SH-SY5Y (cell line): ENCODE results near the gene ALDH9A1.

ENCODE experiments used
- GATA2 ChIP-seq: IDR thresholded peaks from 2 replicates; pipeline ENCODE4 v1.6.1; 2011; ENCODE audit warnings: mild to moderate bottlenecking, low read depth, low read length
- GATA3 ChIP-seq: IDR thresholded peaks from 2 replicates; pipeline ENCODE4 v1.6.1; 2011; ENCODE audit warnings: low read depth, mild to moderate bottlenecking, low read length, moderate library complexity

The ALDH9A1 gene

GRCh38 chr1:165697881-165698760 is at the start of gene ALDH9A1:
Gene ALDH9A1, minus strand, starts transcription at chr1:165698562. Its CDS starts 4 bp downstream, at chr1:165698558.
- TF ChIP-seq GATA3 (no peak), GATA2 (no peak)

- TF ChIP-seq GATA3: no peak
- no peak for TF ChIP-seq GATA2
Observed at GRCh38 chr1:165747632-165748447, 49.5 kb upstream of the ALDH9A1 start.

GRCh38 chr1:165742194-165742593 is 43.8 kb upstream of the ALDH9A1 start:
- no peak for TF ChIP-seq GATA2
- TF ChIP-seq GATA3: no peak

GRCh38 chr1:165738794-165739193 is 40.4 kb upstream of the ALDH9A1 start:
- TF ChIP-seq GATA2: no peak
- no peak for TF ChIP-seq GATA3

GRCh38 chr1:165737196-165737595 is 38.8 kb upstream of the ALDH9A1 start:
- TF ChIP-seq GATA2 (no peak), GATA3 (no peak)

- no peak for TF ChIP-seq GATA3
- TF ChIP-seq GATA2: no peak
Observed at GRCh38 chr1:165734906-165735305, 36.5 kb upstream of the ALDH9A1 start.

- TF ChIP-seq GATA3 (no peak), GATA2 (no peak)
Observed at GRCh38 chr1:165726841-165727240, 28.5 kb upstream of the ALDH9A1 start.

GRCh38 chr1:165726169-165726568 is 27.8 kb upstream of the ALDH9A1 start:
- TF ChIP-seq GATA3 (no peak), GATA2 (no peak)

- no peak for TF ChIP-seq GATA2
- TF ChIP-seq GATA3: no peak
Observed at GRCh38 chr1:165717918-165718515, 19.7 kb upstream of the ALDH9A1 start.

- TF ChIP-seq GATA2: no peak
- no peak for TF ChIP-seq GATA3
Observed at GRCh38 chr1:165712764-165713163, 14.4 kb upstream of the ALDH9A1 start.

GRCh38 chr1:165707984-165708706 is 9.8 kb upstream of the ALDH9A1 start:
- no peak for TF ChIP-seq GATA3
- no peak for TF ChIP-seq GATA2

- no peak for TF ChIP-seq GATA2
- TF ChIP-seq GATA3: no peak
Observed at GRCh38 chr1:165703648-165704047, 5.3 kb upstream of the ALDH9A1 start.

- TF ChIP-seq GATA3 (no peak), GATA2 (no peak)
Observed at GRCh38 chr1:165699577-165699976, 1.2 kb upstream of the ALDH9A1 start.

- TF ChIP-seq GATA3 (no peak), GATA2 (no peak)
Observed at GRCh38 chr1:165698761-165699052, 345 bp upstream of the ALDH9A1 start.
